GM21786 (cell line): Measurements from ENCODE around the gene GPC1.
"Not testable (repeated sequence)": the region's sequence is repeated elsewhere in the genome, so short reads cannot be mapped to it uniquely, and the experiment has no call there.

Experiments
- ATAC-seq: cut with Tn5 transposase; IDR thresholded peaks from one replicate; pipeline ENCODE4 v1.9.1; 2021; ENCODE audit not compliant: unreplicated experiment

GPC1 gene

DNA sequence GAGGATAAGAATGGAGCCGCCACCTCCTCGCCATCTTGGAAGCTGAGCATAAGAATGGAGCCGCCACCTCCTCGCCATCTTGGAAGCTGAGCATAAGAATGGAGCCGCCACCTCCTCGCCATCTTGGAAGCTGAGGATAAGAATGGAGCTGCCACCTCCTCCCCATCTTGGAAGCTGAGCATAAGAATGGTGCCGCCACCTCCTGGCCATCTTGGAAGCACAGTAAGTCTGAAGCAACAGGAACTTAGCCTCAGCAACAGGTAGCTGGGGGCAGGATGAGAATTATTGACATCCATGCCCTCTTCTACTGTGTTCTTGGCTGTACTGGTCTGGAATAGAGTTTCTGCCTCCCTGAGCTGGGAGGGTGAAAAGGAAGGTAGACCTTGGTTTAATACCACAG is 61.6 kb downstream of the GPC1 start:
- ATAC-seq, result not testable (repeated sequence)

DNA sequence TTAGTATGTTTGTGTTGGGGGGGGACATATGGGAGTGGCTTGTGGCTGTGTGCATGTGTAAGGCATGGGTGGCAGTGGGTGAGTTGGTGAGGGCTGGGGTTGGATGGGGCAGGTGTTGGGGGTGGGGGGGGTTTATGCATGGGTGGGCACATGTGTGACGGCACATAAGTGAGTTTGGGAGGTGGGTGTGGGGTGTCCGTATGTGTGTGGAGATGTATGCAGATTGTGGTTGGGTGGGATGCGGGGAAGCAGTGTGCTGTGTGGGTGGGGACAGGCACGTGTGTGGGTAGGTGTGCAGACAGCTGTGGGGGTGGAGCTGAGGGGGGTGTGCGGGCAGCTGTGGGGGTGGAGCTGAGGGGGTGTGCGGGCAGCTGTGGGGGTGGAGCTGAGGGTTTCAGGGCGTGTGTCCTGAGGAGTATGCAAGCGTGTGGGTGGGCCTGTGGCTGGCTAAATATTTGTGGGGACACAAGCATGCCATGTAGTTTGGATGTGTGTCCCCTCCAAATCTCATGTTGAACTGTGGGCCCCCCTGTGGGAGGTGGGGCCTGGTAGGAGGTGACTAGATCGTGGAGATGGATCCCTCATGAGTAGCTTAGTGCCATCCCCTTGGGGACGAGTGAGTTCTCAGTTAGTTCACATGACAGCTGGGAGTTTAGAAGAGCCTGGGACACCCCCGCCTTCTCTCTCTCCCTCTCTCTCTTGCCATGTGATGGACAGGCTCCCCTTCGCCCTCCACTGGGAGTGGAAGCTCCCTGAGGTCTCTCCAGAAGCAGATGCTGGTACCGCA is 62.9 kb downstream of the GPC1 start:
- ATAC-seq, result no peak

DNA sequence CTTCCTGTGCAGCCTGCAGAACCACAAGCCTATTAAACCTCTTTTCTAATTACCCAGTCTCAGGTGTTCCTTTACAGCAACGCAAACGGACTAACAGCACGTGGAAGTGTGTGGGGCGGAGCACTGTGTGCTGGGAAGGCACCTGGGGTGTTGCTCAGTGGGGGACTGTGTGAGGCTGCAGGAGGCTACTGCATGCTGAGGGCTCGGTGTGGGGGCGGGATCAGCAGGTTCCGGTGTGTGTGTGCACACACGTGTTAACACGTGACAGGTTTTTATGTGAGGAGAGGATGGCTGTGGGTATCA is 63.4 kb downstream of the GPC1 start:
- ATAC-seq, result no peak

DNA sequence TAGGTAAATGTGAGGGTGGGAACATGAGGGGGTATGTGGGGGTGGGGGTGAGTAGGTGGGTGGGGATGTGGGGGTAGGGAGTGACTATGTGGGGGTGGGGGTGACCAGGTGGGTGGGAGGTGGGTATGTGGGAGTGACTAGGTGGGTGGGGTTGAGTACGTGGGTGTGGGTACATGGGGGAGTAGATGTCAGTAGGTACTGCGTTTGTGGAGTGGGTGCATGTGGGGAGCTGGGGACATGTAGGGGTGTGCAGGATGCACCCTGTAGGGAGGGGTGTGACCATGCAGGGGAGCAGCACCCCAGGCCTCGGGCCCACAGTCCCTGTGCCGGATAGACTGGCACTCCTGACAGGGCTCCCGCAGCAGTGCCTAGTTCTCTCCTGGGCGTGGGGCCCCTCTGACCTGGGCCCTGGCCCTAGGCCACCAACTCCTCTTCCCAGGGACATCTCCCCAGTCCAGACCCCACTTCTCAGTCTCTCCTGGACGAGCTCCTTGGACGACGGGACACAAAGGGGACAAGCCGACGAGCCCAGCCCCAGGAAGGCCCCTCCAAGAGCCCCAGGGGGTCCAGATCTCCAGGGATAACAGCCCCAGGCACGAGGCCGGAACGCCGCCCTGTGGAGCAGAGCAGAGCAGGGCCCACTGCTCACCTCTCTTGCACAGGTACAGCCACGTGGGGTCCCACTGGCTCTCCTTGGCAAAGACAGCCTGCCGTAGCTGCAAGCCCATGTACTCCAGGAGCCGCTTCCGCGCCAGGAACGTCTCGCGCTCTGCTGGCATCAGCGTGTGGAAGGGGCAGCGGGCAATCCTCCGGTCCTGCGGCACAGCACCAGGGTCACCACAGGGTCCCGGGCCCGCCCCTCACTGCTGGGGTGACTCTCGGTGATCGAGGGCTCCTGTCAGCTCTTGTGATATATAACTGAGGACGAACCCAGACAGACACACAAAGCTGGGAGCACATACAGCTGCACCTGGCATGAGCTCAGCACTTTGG is 64.1 kb downstream of the GPC1 start:
- ATAC-seq, result no peak

DNA sequence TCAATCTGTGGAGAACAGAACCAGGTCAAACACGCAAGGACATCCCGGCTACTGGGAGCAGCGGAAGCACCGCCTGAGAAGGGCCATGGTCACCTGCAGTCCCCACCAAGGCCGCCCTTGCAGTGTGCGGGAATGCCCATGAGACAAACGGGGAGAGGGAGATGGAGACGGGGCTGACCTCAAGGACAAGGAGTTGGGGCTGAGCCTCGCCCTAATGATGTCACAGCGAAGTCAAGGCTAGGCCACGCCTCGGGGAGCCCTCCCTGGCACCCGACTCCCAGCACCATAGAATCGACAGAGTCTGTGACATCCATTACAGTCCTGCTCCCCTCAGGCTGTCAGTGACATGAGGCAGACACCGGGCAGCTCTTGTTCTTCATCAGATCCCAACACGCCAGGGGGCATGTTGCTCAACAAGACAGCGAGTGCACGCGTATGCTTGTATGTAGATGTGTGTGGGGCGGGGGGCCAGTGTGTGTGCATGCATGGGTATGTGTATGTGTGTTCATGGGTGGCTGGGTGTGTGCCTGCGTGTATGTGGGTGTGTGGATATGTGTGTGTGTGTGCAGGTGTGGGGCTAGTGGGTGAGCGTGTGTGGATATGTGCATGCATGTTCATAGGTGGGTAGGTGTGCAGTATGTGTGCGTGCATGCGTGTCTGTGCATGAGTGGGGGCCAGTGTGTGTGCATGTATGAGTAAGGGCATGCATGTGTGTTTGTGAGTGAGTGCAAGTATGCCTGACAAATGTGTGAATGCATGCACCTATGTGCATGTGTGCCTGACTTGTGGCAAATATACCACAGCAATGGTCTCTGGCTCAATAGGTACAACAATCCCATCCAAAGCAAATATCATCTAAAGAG is 65.3 kb downstream of the GPC1 start:
- ATAC-seq, result no peak

DNA sequence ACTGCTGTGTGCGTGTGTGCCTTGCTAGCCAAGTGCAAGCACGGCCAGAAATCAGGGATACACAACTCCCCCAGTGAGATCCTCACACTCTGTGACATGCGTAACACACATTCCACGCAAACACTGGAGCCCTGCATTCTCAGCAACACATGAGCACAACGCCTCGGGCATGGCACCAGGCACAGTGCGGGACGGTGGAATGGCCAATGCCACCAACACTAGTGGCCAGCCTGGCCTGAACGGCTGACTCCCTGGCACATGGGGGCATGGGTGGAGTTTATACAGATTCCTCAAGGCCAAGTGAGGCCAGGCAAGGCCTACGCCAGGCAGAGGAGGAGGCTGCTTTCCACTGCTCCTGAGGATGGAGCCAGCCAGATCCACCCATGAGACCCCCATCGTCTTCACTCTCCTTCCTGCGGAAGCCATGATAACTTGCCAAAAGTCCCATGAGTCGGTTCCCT is 66.1 kb downstream of the GPC1 start:
- ATAC-seq, result no peak

DNA sequence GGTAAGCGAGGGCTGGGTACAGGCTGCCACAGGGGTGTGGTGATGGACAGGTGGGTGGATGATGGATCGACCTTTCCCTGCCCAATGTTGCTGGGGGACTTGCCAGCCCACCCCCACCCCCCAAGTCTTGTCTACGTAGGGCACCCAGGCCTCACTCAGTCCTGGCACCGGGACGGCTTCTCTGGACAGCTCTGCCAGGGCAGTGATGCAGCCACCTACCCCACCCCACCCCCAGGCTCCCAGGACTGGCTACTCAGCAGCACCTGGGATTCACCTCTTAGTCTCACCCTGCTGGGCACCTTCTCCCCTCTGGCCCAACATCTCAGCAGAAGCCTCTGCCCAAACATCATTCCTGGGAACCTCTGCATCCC is 66.6 kb downstream of the GPC1 start:
- no peak for ATAC-seq

DNA sequence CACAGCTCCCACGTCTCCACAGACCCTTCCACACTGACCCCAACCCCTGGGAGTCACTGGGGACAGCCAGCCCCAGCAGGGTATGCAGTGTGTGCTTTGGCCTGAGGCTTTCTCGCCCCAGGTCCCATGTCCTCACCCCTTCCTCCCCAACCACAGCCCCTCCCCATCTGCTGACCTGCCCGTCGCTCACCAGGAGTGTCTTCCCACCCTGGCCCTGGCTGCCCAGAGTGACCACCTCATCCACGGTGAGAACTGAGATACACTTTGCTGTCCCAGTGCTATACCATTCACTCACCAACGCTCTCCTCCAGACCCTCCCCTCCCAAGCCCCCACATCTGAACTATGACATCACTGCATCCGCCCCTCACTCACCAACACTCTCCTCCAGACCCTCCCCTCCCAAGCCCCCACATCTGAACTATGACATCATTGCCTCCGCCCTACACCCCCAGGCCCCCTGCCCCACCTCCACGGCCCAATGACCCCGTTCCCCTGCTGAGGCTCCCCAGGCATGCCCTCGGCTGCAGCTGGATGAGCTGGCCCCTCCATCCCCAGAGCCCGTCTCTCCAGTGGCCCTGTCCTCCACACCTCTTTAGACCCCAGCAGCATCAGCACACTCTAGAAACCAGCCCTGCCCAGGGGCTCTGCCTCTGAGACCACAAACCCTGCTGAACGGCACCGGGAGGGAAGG is 67.1 kb downstream of the GPC1 start:
- ATAC-seq, result no peak

DNA sequence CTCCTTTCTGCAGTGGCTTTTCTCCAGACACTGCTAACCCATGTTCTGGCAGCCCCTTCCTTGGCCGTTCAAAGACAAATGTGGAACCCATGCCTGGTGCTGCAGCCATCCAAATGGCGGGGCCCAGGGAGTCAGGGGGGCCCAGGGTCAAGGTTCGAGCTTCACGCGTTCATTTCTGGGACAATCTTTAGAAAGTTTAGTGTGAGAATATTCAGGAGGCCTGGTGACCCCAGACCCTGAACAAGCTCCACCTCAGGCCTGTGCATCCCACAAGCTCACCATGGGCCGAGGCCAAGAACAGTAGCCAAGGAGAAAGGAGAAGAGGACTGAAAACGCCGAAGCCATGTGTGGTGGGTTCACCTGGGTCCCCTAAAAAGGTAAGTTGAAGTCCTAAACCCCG is 67.9 kb downstream of the GPC1 start:
- ATAC-seq, result no peak

DNA sequence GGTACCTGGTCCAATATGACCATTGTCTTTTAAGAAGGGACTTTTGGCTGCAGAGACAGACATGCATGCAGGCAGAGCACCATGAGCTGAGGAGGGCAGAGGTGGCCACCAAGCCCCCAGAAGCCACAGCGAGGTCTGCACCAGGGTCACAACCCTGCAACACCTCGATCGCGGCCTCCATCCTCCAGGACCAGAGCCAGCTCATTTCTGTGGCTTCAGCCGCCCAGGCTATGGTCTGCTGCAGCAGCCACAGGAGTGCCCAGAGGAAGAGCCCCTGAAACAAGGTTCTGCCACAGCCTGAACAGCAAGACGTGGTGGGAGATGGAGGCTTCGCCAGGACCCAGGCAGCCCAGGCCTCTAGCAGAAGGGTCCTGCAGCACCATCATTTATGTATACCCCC is 68.4 kb downstream of the GPC1 start:
- no peak for ATAC-seq

DNA sequence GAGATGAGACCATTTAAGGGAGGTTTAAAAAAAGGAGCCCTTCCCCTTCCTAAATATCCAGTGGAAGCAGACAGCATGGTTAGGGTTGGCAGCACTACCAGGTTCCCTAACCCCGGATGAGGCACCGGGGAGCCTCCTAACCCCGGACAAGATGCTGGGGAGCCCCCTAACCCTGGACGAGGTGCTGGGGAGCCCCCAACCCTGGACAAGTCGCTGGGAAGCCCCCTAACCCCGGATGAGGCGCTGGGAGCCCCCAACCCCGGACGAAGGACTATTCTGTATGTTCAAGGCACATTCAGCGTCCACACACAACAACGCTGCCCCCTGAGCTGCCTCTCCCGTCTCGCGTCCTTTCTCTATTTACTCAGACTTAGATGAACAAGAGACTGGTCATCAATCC is 70.4 kb downstream of the GPC1 start:
- no peak for ATAC-seq

DNA sequence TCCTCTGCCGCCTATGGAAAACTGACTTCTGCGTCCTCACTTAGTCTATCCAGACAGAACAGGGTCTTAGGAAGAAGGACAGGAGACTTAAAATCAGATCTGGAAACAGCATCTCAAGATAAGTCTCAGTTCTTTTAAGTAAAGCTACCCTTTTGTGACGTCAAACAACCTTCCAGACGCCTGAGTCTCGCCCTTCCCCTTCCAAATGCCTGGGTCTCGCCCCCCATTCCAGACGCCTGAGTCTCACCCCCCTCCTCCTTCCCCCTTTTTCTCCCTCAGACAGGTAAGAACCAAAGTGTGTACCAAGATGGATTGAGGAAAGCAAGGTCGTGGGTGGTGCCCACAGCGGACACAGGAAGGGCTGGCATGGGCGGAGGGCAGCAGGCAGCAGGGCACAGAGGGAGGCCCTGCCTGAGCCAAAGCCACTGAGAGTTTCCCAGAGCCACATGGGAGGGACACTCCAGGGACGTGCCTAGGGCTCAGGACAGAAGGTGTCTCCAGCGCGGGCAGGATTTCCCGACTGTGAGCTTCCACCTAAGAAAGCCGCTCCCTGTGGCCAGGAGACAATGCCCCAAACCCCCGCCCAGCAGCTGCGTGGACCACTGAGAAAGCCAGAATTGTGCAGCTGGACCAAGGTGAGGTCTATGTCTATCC is 71.1 kb downstream of the GPC1 start:
- ATAC-seq, result no peak

DNA sequence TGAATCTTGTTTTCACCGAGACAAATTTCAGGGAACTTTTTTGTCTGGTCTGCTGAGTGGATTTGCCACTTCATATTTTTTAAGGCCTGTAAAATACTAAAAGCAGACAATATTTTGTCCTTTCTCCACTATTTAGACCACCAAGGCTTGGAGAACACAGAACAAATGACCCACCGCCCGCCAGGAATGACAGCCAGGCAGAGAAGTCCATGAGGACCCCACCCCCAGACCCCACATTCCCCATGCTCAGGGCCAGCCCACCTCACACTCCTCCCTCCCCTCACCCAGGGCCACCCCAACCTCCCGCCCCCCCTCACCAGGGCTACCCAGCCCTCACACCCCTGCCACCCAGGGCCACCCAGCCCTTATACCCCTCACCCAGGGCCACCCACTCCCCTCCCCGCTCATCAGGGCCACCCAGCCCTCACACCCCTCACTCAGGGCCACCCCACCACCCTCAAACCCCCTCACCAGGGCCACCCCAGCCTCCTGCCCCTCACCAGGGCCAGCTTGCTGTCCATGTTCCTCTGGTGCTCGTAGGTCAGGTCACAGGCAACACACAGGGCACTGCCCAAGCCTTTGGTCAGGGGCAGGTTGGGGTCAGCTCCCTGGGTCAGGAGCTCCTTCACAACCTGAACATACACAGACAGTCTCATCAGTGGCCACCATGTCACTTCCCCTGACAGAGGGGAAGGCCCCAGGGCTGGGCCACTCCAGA is 71.8 kb downstream of the GPC1 start:
- ATAC-seq, result no peak

DNA sequence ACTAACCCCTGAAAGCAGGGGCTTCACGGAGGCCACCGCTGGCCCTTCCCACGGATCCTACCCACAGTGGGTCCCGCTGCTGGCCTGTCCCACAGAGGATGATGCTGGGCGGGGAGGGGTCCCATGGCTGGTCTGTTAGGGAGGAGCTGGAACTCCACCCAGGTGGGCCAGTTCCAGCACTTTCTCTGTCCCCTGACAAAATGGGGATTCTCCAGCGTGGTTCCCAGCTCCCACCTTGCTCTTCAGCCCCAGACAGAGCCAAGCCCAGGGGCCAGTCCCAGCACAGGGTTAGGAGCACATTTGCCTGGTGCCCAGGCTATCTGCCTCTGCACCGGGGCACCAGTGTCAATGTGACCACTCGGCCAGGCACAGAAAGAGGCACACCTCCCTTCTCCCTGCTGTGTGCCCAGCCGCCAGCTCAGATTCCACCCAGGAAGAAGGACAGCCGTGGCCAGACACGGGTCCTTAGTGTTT is 72.4 kb downstream of the GPC1 start:
- ATAC-seq, result no peak

DNA sequence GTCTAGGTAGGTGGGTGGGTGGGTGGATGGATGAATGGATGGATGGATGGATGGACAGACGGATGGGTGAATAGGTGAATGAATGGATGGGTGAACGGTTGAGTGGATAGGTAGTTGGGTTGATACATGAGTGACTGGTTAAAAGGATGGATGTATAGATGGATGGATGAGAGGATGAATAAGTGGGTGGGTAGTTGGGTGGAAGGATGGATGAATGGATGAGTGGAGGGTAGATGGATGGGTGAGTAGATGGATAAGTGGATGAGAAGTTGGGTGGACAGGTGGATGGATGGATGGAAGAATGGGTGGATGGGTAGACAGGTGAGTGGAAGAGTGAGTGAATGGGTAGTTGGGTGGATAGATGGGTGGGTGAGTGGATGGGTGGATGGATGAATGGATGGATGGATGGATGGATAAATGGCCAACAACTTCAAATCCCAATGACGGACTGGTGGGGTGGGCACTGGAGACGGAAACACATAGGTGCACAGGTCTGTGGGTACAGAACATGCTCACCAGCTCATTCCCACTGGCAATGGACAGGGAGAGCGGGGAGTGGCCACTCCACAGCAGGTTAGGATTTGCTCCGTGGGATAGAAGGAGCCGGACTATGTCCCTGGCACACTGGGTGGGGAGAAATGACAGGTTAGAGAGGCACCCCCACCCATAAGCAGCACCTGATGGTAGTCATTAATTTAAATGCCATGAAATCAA is 73.5 kb downstream of the GPC1 start:
- no peak for ATAC-seq

DNA sequence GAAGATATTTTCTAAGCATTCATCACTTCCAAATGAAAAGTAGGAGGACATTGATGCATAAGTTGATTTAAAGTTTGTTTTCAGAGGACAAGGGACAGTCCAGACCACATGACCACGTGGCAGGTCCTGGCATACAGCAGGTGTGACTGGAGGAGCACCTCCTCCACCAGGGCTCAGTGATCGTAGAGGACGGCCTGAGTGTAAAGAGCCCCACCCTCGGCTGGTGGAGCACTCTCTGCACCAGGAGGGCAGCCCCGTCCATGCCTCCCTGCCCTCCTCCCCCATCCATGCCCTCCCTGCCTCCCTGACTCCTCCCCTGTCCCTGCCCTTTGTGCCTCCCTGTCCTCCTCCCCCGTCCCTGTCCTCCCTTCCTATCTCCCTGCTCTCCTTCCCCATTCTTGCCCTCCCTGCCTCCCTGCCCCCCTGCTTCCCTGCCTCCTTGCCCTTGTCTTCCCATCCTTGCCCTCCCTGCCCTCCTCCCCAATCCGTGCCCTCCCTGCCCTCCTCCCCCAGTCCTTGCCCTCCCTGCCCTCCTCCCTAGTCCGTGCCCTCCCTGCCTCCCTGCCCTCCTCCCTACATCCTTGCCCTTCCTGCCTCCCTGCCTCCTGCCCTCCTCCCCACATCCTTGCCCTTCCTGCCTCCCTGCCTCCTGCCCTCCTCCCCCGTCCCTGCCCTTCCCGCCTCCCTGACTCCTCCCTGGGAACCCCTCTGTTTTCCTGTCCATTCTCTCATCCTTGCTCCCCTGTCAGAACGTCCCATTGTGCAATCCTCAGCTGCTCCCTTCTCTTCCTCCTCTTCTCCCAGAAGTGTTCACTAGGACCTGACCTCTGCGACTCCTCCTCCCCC is 74.4 kb downstream of the GPC1 start:
- no peak for ATAC-seq

DNA sequence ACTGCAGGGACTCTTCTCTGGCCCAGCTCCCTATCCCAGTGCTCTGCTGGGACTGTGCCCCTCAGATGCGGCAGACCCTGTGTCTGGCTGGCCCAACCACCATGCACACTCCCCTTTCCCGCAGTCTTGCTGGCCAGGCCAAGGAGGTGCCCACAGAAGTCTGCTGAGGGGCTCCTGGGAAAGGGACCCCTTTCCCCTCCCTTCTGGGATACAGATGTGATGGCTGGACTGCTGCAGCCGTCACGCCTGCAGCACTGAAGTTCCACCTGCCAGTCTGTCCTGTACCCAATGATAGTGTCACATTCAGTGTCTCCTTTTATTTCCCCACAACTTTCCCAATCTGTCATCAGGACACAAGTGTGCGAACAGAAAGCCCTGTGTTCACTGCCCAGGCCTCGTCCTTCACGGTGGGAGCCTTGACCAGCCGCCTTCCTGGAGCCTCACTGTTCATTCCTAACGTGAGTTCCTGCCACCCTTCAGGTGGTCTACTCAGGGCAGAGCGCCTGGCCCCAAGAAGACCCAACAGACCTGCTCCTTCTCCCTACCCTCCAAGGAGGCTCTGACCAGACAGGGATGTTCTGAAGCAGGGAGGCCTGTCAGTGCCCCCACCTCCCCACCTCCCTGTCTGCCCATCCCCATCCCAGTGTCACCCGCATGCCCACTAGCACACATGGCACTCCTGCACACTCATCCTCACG is 75.2 kb downstream of the GPC1 start:
- no peak for ATAC-seq
